OCI-LY1 (cell line): ENCODE results near the gene UAP1.

Source experiments
- H2AFZ ChIP-seq: fragments of 200-600 bp; sonication (generic), shearing (Covaris generic); 2 replicates; pipeline ENCODE4 v1.6.0; 2014; ENCODE audit warnings: antibody characterized with exemption, mild to moderate bottlenecking, low read length
- H3F3A ChIP-seq: fragments of 200-600 bp; sonication (generic), shearing (Covaris generic); 2 replicates; pipeline ENCODE4 v1.6.0; 2014; ENCODE audit warnings: mild to moderate bottlenecking, antibody characterized with exemption, low read length, moderate library complexity; ENCODE audit not compliant: insufficient read depth
- H3K27ac ChIP-seq: fragments of 200-600 bp; sonication (generic); 2 replicates; pipeline ENCODE4 v1.5.1; 2014; ENCODE audit warnings: low read length, mixed run types, mild to moderate bottlenecking, low read depth; ENCODE audit not compliant: poor library complexity, severe bottlenecking
- H3K27me3 ChIP-seq: fragments of 200-600 bp; sonication (generic); 2 replicates; pipeline ENCODE4 v1.6.0; 2014; ENCODE audit warnings: antibody characterized with exemption, mild to moderate bottlenecking, low read length, moderate library complexity; ENCODE audit not compliant: insufficient read depth
- H3K36me3 ChIP-seq: fragments of 200-600 bp; sonication (generic); 2 replicates; pipeline ENCODE4 v1.6.1; 2014; ENCODE audit warnings: mild to moderate bottlenecking, antibody characterized with exemption, low read length, moderate library complexity, mixed read lengths; ENCODE audit not compliant: insufficient read depth
- H3K4me1 ChIP-seq: fragments of 200-600 bp; sonication (generic); 2 replicates; pipeline ENCODE4 v1.5.1; 2014; ENCODE audit warnings: mild to moderate bottlenecking, low read length, moderate library complexity; ENCODE audit not compliant: insufficient read depth, severe bottlenecking
- H3K4me2 ChIP-seq: fragments of 200-600 bp; sonication (generic), shearing (Covaris generic); 2 replicates; pipeline ENCODE4 v1.6.1; 2014; ENCODE audit warnings: low read length
- H3K4me3 ChIP-seq: fragments of 200-600 bp; sonication (generic); 2 replicates; pipeline ENCODE4 v1.5.1; 2014; ENCODE audit warnings: low read length, low read depth, mild to moderate bottlenecking, mixed read lengths; ENCODE audit not compliant: poor library complexity, severe bottlenecking
- H3K79me2 ChIP-seq: fragments of 200-600 bp; shearing (Covaris generic); 2 replicates; pipeline ENCODE4 v1.6.1; 2016; ENCODE audit warnings: mixed run types, low read length, mixed read lengths; ENCODE audit not compliant: insufficient read depth
- H3K9ac ChIP-seq: fragments of 200-600 bp; sonication (generic), shearing (Covaris generic); 2 replicates; pipeline ENCODE4 v1.6.1; 2014; ENCODE audit warnings: mild to moderate bottlenecking, low read length, mixed read lengths
- H3K9me2 ChIP-seq: fragments of 200-600 bp; sonication (generic), shearing (Covaris generic); 2 replicates; pipeline ENCODE4 v1.6.1; 2014; ENCODE audit warnings: low read depth, mild to moderate bottlenecking, low read length, mixed read lengths
- H3K9me3 ChIP-seq: fragments of 200-600 bp; shearing (Covaris generic); 2 replicates; pipeline ENCODE4 v1.6.1; 2014; ENCODE audit warnings: low read length, mixed read lengths
- H4K20me1 ChIP-seq: fragments of 200-600 bp; sonication (generic), shearing (Covaris generic); 2 replicates; pipeline ENCODE4 v1.6.0; 2016; ENCODE audit warnings: mild to moderate bottlenecking, low read length; ENCODE audit not compliant: insufficient read depth
- EZH2 ChIP-seq: fragments of 200-600 bp; sonication (generic), shearing (Covaris generic); IDR thresholded peaks from 2 replicates; pipeline ENCODE4 v1.8.0; 2017; ENCODE audit warnings: borderline replicate concordance, mixed run types, mild to moderate bottlenecking, antibody characterized with exemption, low read length, moderate library complexity, mixed read lengths
- TF ChIP-seq, protein P1 (sequence below): fragments of 200-600 bp; sonication (generic), shearing (Covaris generic); IDR thresholded peaks from 2 replicates; pipeline ENCODE4 v1.5.1; 2017; ENCODE audit warnings: mild to moderate bottlenecking, antibody characterized with exemption, low read length, moderate library complexity, mixed read lengths

UAP1 gene

DNA sequence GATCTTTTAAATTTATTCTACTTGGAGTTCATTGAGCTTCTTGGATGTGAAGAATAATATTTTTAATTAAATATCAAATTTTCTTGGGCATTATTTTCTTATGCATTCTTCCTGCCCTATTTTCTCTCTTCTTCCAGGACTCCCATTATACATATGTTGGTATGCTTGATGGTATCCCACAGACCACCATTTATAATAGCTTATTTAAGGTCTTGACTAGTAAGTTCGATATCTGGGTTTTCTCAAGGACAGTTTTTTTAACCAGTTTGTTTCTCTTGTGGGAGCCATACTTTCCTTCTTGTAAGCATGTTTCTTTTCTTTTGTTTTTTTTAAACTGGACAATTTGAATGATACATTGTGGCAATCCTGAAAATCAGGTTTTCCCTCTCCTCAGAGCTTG is 55.3 kb downstream of the UAP1 start:
- no peak overlapping the region for H3K9ac ChIP-seq
- H3F3A ChIP-seq, result no peaks in the 10 kb centered on the region
- TF ChIP-seq EZH2, result no peak
- TF ChIP-seq, protein P1, sequence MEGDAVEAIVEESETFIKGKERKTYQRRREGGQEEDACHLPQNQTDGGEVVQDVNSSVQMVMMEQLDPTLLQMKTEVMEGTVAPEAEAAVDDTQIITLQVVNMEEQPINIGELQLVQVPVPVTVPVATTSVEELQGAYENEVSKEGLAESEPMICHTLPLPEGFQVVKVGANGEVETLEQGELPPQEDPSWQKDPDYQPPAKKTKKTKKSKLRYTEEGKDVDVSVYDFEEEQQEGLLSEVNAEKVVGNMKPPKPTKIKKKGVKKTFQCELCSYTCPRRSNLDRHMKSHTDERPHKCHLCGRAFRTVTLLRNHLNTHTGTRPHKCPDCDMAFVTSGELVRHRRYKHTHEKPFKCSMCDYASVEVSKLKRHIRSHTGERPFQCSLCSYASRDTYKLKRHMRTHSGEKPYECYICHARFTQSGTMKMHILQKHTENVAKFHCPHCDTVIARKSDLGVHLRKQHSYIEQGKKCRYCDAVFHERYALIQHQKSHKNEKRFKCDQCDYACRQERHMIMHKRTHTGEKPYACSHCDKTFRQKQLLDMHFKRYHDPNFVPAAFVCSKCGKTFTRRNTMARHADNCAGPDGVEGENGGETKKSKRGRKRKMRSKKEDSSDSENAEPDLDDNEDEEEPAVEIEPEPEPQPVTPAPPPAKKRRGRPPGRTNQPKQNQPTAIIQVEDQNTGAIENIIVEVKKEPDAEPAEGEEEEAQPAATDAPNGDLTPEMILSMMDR, result no peak
- H3K9me3 ChIP-seq, result peaks cover 11% of the 10 kb centered on the region
- H3K27ac ChIP-seq, result no peak overlapping the region
- no peak overlapping the region for H3K4me3 ChIP-seq
- H3K79me2 ChIP-seq, result no peaks in the 10 kb centered on the region
- H3K9me2 ChIP-seq, result no peaks in the 10 kb centered on the region
- no peaks in the 10 kb centered on the region for H3K27me3 ChIP-seq
- H2AFZ ChIP-seq, result no peak overlapping the region
- no peaks in the 10 kb centered on the region; the same call in 1 of the 2 replicates for H3K36me3 ChIP-seq
- no peak overlapping the region for H3K4me2 ChIP-seq
- H3K4me1 ChIP-seq, result no peaks in the 10 kb centered on the region
- H4K20me1 ChIP-seq, result no peaks in the 10 kb centered on the region

DNA sequence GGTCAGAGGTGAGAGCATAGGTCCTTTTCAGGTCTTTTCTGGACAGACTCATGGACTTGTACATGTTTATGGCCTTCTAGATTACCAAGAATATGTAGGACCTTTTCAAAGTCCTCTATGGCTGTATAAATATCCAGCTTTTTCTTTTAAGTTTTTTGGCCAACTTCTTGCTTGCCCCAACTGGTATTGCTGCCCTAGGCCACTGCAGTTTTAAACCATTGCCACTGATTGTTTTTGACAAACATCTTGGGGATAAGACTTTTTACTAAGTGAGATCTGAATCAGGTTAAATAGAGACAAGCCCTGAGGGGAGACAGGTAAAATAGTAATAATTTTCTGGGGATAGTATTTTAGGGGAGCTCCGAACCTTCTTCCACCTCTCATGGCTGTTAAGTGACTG is 56.0 kb downstream of the UAP1 start:
- Histone ChIP-seq H3K36me3 (no peaks in the 10 kb centered on the region; the same call in 1 of the 2 replicates), H3K79me2 (no peaks in the 10 kb centered on the region), H3K4me3 (no peak overlapping the region), H3K27ac (no peak overlapping the region), H2AFZ (no peak overlapping the region), H3K4me1 (no peaks in the 10 kb centered on the region), H3F3A (no peaks in the 10 kb centered on the region), H3K9me3 (peaks cover 11% of the 10 kb centered on the region), H4K20me1 (no peaks in the 10 kb centered on the region), H3K9me2 (no peaks in the 10 kb centered on the region), H3K27me3 (no peaks in the 10 kb centered on the region), H3K4me2 (no peak overlapping the region), H3K9ac (no peak overlapping the region)
- no peak for TF ChIP-seq EZH2
- TF ChIP-seq, protein P1, result no peak

DNA sequence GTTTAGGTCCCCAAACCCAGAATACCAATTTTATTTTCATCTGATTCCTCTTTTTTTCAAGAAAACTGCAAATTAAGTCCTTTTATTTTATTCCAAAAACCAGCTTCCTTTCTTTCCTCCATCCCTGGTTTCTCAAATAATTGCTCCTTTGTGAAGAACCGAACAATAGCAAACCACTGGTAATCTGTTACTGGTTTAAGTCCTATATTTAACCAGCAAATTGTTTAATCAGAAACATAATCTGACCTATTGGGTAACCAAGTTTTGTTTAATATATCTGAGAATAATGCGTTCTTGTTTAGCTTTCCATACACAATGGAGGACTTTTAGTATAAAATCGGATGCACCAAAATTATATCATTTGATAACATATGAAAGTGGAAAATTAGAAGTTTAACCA is 57.6 kb downstream of the UAP1 start:
- H3K27ac ChIP-seq, result no peak overlapping the region
- H3K4me2 ChIP-seq, result no peak overlapping the region
- no peaks in the 10 kb centered on the region for H3F3A ChIP-seq
- H3K9ac ChIP-seq, result no peak overlapping the region
- no peaks in the 10 kb centered on the region for H3K4me1 ChIP-seq
- no peaks in the 10 kb centered on the region for H4K20me1 ChIP-seq
- H3K9me3 ChIP-seq, result peaks cover 11% of the 10 kb centered on the region
- no peaks in the 10 kb centered on the region for H3K79me2 ChIP-seq
- H3K9me2 ChIP-seq, result no peaks in the 10 kb centered on the region
- no peaks in the 10 kb centered on the region for H3K27me3 ChIP-seq
- no peak overlapping the region for H2AFZ ChIP-seq
- no peak overlapping the region for H3K4me3 ChIP-seq
- H3K36me3 ChIP-seq, result no peaks in the 10 kb centered on the region; the same call in 1 of the 2 replicates
- TF ChIP-seq, protein P1, result no peak
- no peak for TF ChIP-seq EZH2
